Neural crest cell (in vitro differentiated cells): ENCODE data around the gene ZDHHC11. TPM values are rescaled to one million over a fixed set of nuclear protein-coding genes. Genes with fewer than 3 reads are reported as not detected.
"Not testable (repeated sequence)": the region's sequence is repeated elsewhere in the genome, so short reads cannot be mapped to it uniquely, and the experiment has no call there.

Source experiments
- DNase-seq: peaks from one replicate; pipeline ENCODE4 v3.0.0; 2021; ENCODE audit warnings: low read depth, mixed read lengths, low spot score
- H3K27ac Mint-ChIP-seq: one replicate; pipeline ENCODE4 v1.8.0; 2021; ENCODE audit warnings: mild to moderate bottlenecking, mixed read lengths; ENCODE audit not compliant: unreplicated experiment
- H3K27me3 Mint-ChIP-seq: 2 replicates; pipeline ENCODE4 v1.8.0; 2021; ENCODE audit warnings: low read depth, mild to moderate bottlenecking, mixed read lengths
- H3K36me3 Mint-ChIP-seq: 2 replicates; pipeline ENCODE4 v1.8.0; 2021; ENCODE audit warnings: low read depth, mild to moderate bottlenecking, mixed read lengths
- H3K4me1 Mint-ChIP-seq: 2 replicates; pipeline ENCODE4 v1.8.0; 2021; ENCODE audit warnings: mixed read lengths
- H3K4me3 Mint-ChIP-seq: one replicate; pipeline ENCODE4 v1.8.0; 2021; ENCODE audit warnings: mild to moderate bottlenecking, mixed read lengths
- H3K9me3 Mint-ChIP-seq: 2 replicates; pipeline ENCODE4 v1.8.0; 2021; ENCODE audit warnings: mixed read lengths
- total RNA-seq: library from RNA; stranded (reverse); gene quantifications from 2 replicates; pipeline ENCODE4 v1.2.1, GENCODE V29; 2021

Gene ZDHHC11
- total RNA-seq, 1 donor from 2014 or later, result 17.2 TPM

GRCh38 chr5:845676-846601 is 4.8 kb downstream of the ZDHHC11 start:
- not testable (repeated sequence) for H3K27me3 Mint-ChIP-seq, H3K4me3 Mint-ChIP-seq, H3K36me3 Mint-ChIP-seq, DNase-seq, H3K27ac Mint-ChIP-seq, H3K9me3 Mint-ChIP-seq
- H3K4me1 Mint-ChIP-seq, result peaks cover 21% of the 10 kb centered on the region

GRCh38 chr5:845031-845675 is 5.6 kb downstream of the ZDHHC11 start:
- not testable (repeated sequence) for H3K36me3 Mint-ChIP-seq, H3K27me3 Mint-ChIP-seq, H3K4me3 Mint-ChIP-seq, DNase-seq, H3K9me3 Mint-ChIP-seq
- Mint-ChIP-seq H3K4me1 (peaks cover 13% of the 10 kb centered on the region), H3K27ac (peak overlapping the region; percentile 73)

DNA sequence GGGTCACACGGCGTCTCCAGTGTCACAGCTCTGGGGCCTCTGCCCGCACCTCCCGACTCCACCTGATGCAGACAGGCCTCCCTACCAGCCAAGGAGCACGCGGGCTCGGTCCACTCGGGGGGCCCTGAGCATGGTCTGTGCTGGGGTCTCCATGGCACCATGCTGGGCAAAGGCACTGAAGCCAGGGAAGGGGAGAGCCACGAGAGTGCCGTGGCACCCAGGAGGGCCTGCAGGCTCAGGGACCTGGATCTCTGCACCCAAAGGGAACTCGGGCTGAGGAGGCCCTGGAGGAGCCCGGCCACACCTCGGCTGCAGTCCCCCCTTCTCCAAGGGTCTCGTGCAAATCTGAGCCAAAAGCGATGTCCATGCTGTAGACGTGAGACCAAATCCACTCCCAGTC is 6.4 kb downstream of the ZDHHC11 start:
- H3K27me3 Mint-ChIP-seq, H3K4me3 Mint-ChIP-seq, H3K9me3 Mint-ChIP-seq, DNase-seq, H3K36me3 Mint-ChIP-seq, H3K27ac Mint-ChIP-seq, H3K4me1 Mint-ChIP-seq: not testable (repeated sequence)

DNA sequence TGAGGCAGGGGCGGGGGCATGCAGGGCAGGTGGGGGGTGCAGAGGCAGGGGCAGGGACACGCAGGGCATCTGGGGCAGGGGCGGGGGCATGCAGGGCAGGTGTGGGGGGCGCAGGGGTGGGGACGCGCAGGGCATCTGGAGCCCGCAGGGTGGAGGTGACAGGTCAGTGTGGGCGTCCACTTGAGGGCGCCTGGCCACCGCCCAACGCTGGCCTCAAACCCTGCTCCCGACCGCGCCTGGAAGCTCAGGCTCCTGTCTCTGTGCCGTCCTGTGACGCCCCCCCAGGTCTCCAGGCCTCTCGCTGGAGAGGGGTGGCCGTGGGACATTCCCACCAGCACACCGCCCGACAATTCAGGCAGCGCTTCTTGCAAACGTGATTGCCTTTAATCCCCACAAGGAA is 6.9 kb downstream of the ZDHHC11 start:
- H3K27me3 Mint-ChIP-seq, DNase-seq, H3K36me3 Mint-ChIP-seq, H3K4me1 Mint-ChIP-seq, H3K27ac Mint-ChIP-seq, H3K4me3 Mint-ChIP-seq, H3K9me3 Mint-ChIP-seq: not testable (repeated sequence)

DNA sequence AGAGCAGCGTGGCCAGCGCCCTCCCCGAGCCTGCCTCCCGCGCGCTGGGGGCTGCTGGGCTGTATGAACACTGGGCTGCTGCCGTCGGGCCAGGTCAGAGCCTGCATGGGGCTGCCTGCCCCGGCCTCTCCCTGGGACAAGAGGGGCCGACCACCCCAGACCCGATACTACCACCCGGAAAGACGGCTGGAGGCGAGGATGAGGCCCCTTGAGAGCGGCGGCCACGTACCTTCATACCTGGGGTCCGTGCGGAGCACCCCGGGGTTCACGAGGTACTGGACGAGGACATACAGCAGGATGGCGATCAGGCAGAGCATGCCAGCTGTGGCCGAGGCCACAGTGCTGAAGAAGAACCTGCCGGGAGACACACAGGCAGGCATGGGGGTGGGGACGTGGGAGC is 7.4 kb downstream of the ZDHHC11 start:
- not testable (repeated sequence) for H3K27ac Mint-ChIP-seq, H3K4me1 Mint-ChIP-seq, H3K4me3 Mint-ChIP-seq, H3K9me3 Mint-ChIP-seq, H3K36me3 Mint-ChIP-seq, H3K27me3 Mint-ChIP-seq, DNase-seq

- not testable (repeated sequence) for DNase-seq, H3K36me3 Mint-ChIP-seq, H3K27ac Mint-ChIP-seq, H3K4me1 Mint-ChIP-seq, H3K4me3 Mint-ChIP-seq, H3K9me3 Mint-ChIP-seq, H3K27me3 Mint-ChIP-seq
Observed at GRCh38 chr5:842402-843221, 8.2 kb downstream of the ZDHHC11 start.

GRCh38 chr5:841531-842401 is 9.0 kb downstream of the ZDHHC11 start:
- not testable (repeated sequence) for H3K4me1 Mint-ChIP-seq, H3K4me3 Mint-ChIP-seq, H3K27ac Mint-ChIP-seq, DNase-seq, H3K9me3 Mint-ChIP-seq, H3K27me3 Mint-ChIP-seq, H3K36me3 Mint-ChIP-seq

- H3K4me3 Mint-ChIP-seq, H3K27me3 Mint-ChIP-seq, H3K27ac Mint-ChIP-seq, H3K4me1 Mint-ChIP-seq, DNase-seq, H3K9me3 Mint-ChIP-seq, H3K36me3 Mint-ChIP-seq: not testable (repeated sequence)
Observed at GRCh38 chr5:840974-841435, 9.8 kb downstream of the ZDHHC11 start.

GRCh38 chr5:840118-840973 is 10.4 kb downstream of the ZDHHC11 start:
- not testable (repeated sequence) for H3K4me1 Mint-ChIP-seq, H3K9me3 Mint-ChIP-seq, H3K4me3 Mint-ChIP-seq, H3K27ac Mint-ChIP-seq, H3K36me3 Mint-ChIP-seq, DNase-seq, H3K27me3 Mint-ChIP-seq

- H3K4me3 Mint-ChIP-seq, DNase-seq, H3K4me1 Mint-ChIP-seq, H3K9me3 Mint-ChIP-seq, H3K27ac Mint-ChIP-seq, H3K36me3 Mint-ChIP-seq, H3K27me3 Mint-ChIP-seq: not testable (repeated sequence)
Observed at GRCh38 chr5:838431-838851, 12.3 kb downstream of the ZDHHC11 start.

- H3K36me3 Mint-ChIP-seq, H3K4me1 Mint-ChIP-seq, H3K27me3 Mint-ChIP-seq, H3K9me3 Mint-ChIP-seq, H3K4me3 Mint-ChIP-seq, DNase-seq: not testable (repeated sequence)
- H3K27ac Mint-ChIP-seq, result peak overlapping the region; percentile 62
Observed at GRCh38 chr5:837621-838121, 13.1 kb downstream of the ZDHHC11 start.
